Liver (tissue), 9 donors: ENCODE results near the gene PRKN. TPM values are rescaled to one million over a fixed set of nuclear protein-coding genes. Genes with fewer than 3 reads are reported as not detected.

Experiments
- DNase-seq: peaks from one replicate; pipeline ENCODE4 v3.0.0-alpha.2; 2017; ENCODE audit warnings: low spot score
- H3K27ac ChIP-seq, 2 donors: one replicate each; pipeline ENCODE4 v1.7.0; 2013; ENCODE audit warnings: inconsistent platforms in 2 of 2, low read length in 2 of 2, control low read depth in 1 of 2, low read depth in 1 of 2, mild to moderate bottlenecking in 1 of 2
- H3K27me3 ChIP-seq, 4 donors: one replicate each; pipeline versions ENCODE4 v1.6.1 to v1.7.0; 2013; ENCODE audit warnings: low read length in 3 of 4, inconsistent platforms in 1 of 4, mild to moderate bottlenecking in 1 of 4, moderate library complexity in 1 of 4; ENCODE audit not compliant: control insufficient read depth in 4 of 4, insufficient read depth in 4 of 4
- H3K36me3 ChIP-seq, 4 donors: one replicate each; pipeline versions ENCODE4 v1.6.1 to v1.7.0; 2013; ENCODE audit warnings: low read length in 3 of 4, mild to moderate bottlenecking in 3 of 4, low read depth in 1 of 4, moderate library complexity in 1 of 4; ENCODE audit not compliant: control insufficient read depth in 4 of 4, insufficient read depth in 3 of 4
- H3K4me1 ChIP-seq, 4 donors: one replicate each; pipeline versions ENCODE4 v1.6.1 to v1.7.0; 2013; ENCODE audit warnings: low read length in 3 of 4, mild to moderate bottlenecking in 3 of 4, moderate library complexity in 1 of 4; ENCODE audit not compliant: control insufficient read depth in 4 of 4, insufficient read depth in 4 of 4
- H3K4me3 ChIP-seq, 3 donors: one replicate each; pipeline versions ENCODE4 v1.6.1 to v1.7.0; 2013; ENCODE audit warnings: low read length in 3 of 3, control low read depth in 1 of 3, low read depth in 1 of 3, mild to moderate bottlenecking in 1 of 3
- H3K9ac ChIP-seq, 2 donors: one replicate each; pipeline ENCODE4 v1.7.0; 2013; ENCODE audit warnings: low read length in 2 of 2, mild to moderate bottlenecking in 2 of 2, moderate library complexity in 2 of 2, control low read depth in 1 of 2, low read depth in 1 of 2
- H3K9me3 ChIP-seq, 4 donors: one replicate each; pipeline versions ENCODE4 v1.6.1 to v1.7.0; 2013; ENCODE audit warnings: low read length in 3 of 4; ENCODE audit not compliant: control insufficient read depth in 4 of 4
- CTCF ChIP-seq: fragments of 150-350 bp; IDR thresholded peaks from 2 replicates; pipeline ENCODE4 v1.5.1; 2017; ENCODE audit warnings: improper control_type of control experiment, low read depth, low read length; ENCODE audit not compliant: missing input control
- EGR1 ChIP-seq, 2 donors: IDR thresholded peaks; 2 replicates each; pipeline ENCODE4 v1.6.1; 2016 to 2018; ENCODE audit warnings: antibody characterized with exemption in 2 of 2, low read depth in 2 of 2
- FOXA1 ChIP-seq: IDR thresholded peaks from 2 replicates; pipeline ENCODE4 v1.6.1; 2016; ENCODE audit warnings: antibody characterized with exemption
- FOXA2 ChIP-seq: IDR thresholded peaks from 2 replicates; pipeline ENCODE4 v1.6.1; 2016; ENCODE audit warnings: antibody characterized with exemption
- HNF4A ChIP-seq, 2 donors: conservative IDR thresholded peaks; 2 replicates each; pipeline ENCODE4 v1.6.1; 2016; ENCODE audit warnings: antibody characterized with exemption in 2 of 2, mild to moderate bottlenecking in 2 of 2
- HNF4G ChIP-seq: IDR thresholded peaks from 2 replicates; pipeline ENCODE4 v1.6.1; 2016; ENCODE audit warnings: antibody characterized with exemption
- RAD21 ChIP-seq, 2 donors: IDR thresholded peaks; 2 replicates each; pipeline ENCODE4 v1.6.1; 2016; ENCODE audit warnings: antibody characterized with exemption in 2 of 2, mild to moderate bottlenecking in 2 of 2
- REST ChIP-seq: IDR thresholded peaks from 2 replicates; pipeline ENCODE4 v1.6.1; 2016; ENCODE audit warnings: antibody characterized with exemption, mild to moderate bottlenecking
- RXRA ChIP-seq, 2 donors: IDR thresholded peaks; 2 replicates each; pipeline ENCODE4 v1.6.1; 2017 to 2018; ENCODE audit warnings: antibody characterized with exemption in 2 of 2, mild to moderate bottlenecking in 1 of 2
- SP1 ChIP-seq: IDR thresholded peaks from 2 replicates; pipeline ENCODE4 v1.6.1; 2018; ENCODE audit warnings: antibody characterized with exemption, mild to moderate bottlenecking
- TAF1 ChIP-seq: conservative IDR thresholded peaks from 2 replicates; pipeline ENCODE4 v1.6.1; 2016; ENCODE audit warnings: antibody characterized with exemption, mild to moderate bottlenecking
- YY1 ChIP-seq: IDR thresholded peaks from 2 replicates; pipeline ENCODE4 v1.6.1; 2016; ENCODE audit warnings: antibody characterized with exemption, mild to moderate bottlenecking
- WGBS: extraction: QIAGEN DNeasy Blood & Tissue Kit; methylation state at CpG from one replicate; pipeline ENCODE4 v1.1.7; 2013; 5-methylcytosine and 5-hydroxymethylcytosine counted together
- polyA plus RNA-seq, 2 donors: library from polyadenylated mRNA; stranded (reverse) in 1 of 2; unstranded in 1 of 2; fragments of 200-250 nt in 1 of 2; fragments of >200 nt in 1 of 2; fragmentation: Nextera tagmentation in 1 of 2; extraction: Ambion mirVana in 1 of 2; gene quantifications; one replicate each; pipeline versions ENCODE4 v1.2.1 to v1.2.3, GENCODE V29; 2013 to 2015
- total RNA-seq, 2 donors: library from RNA; depleted of rRNA; stranded (reverse); fragments of >200 nt; gene quantifications; one replicate each; pipeline ENCODE4 v1.2.3, GENCODE V29; 2014
- TF ChIP-seq, protein P1 (sequence below): IDR thresholded peaks from 2 replicates; pipeline ENCODE4 v1.6.1; 2016; ENCODE audit warnings: antibody characterized with exemption
- TF ChIP-seq, protein P2 (sequence below): IDR thresholded peaks from 2 replicates; pipeline ENCODE4 v1.6.1; 2016; ENCODE audit warnings: antibody characterized with exemption
- TF ChIP-seq, protein P3 (sequence below): IDR thresholded peaks from 2 replicates; pipeline ENCODE4 v1.6.1; 2016; ENCODE audit warnings: antibody characterized with exemption
- donor health status: healthy.
- donor health status: healthy.
- donor health status: healthy.
- donor health status: healthy.
- donor health status: healthy.

The PRKN gene
- total and polyA plus RNA-seq, 4 donors = 0.47 to 4.1 (median 3.2) TPM

DNA sequence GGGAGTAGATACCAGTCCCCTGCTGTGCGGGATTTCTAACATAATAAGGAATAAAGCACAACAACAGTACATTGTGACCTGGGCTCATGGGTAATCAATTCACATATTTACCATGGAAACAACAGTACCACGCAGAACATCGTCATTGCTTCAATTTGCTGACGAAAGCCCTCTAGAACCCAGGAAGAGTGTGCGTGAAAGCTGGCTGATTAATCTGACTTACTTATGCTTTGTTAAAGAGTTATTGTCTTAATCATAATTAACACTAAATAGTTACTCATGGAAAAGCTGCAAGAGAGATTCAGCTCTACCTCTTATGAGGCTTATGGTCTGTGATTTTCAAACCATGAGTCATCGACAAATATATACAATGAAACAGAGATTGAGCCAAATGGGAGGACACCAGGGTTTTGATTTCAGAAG is 809.4 kb downstream of the PRKN start:
- 94% methylated on average over 6 of the region's 6 CpGs for WGBS
- no peak overlapping the region for H3K4me3 ChIP-seq
- no peak for DNase-seq
- H3K27ac ChIP-seq = no peak overlapping the region
- no peaks in the 10 kb centered on the region for H3K27me3 ChIP-seq
- no peaks in the 10 kb centered on the region for H3K4me1 ChIP-seq
- H3K36me3 ChIP-seq = no peaks in the 10 kb centered on the region
- TF ChIP-seq, protein P1, sequence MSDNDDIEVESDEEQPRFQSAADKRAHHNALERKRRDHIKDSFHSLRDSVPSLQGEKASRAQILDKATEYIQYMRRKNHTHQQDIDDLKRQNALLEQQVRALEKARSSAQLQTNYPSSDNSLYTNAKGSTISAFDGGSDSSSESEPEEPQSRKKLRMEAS = no peak
- TF ChIP-seq, protein P2, sequence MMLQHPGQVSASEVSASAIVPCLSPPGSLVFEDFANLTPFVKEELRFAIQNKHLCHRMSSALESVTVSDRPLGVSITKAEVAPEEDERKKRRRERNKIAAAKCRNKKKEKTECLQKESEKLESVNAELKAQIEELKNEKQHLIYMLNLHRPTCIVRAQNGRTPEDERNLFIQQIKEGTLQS = no peak
- TF ChIP-seq YY1 = no peak
- TF ChIP-seq RAD21 (IDR thresholded peaks at IDR 0.05) = no peak
- no peak for TF ChIP-seq CTCF
- TF ChIP-seq, protein P3, sequence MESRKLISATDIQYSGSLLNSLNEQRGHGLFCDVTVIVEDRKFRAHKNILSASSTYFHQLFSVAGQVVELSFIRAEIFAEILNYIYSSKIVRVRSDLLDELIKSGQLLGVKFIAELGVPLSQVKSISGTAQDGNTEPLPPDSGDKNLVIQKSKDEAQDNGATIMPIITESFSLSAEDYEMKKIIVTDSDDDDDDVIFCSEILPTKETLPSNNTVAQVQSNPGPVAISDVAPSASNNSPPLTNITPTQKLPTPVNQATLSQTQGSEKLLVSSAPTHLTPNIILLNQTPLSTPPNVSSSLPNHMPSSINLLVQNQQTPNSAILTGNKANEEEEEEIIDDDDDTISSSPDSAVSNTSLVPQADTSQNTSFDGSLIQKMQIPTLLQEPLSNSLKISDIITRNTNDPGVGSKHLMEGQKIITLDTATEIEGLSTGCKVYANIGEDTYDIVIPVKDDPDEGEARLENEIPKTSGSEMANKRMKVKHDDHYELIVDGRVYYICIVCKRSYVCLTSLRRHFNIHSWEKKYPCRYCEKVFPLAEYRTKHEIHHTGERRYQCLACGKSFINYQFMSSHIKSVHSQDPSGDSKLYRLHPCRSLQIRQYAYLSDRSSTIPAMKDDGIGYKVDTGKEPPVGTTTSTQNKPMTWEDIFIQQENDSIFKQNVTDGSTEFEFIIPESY = no peak
- no peak for TF ChIP-seq FOXA2
- TF ChIP-seq FOXA1 = no peak
- no peak for TF ChIP-seq REST
- no peak for TF ChIP-seq HNF4G
- TF ChIP-seq SP1 = no peak
- no peak overlapping the region for H3K9ac ChIP-seq
- H3K9me3 ChIP-seq = no peaks in the 10 kb centered on the region

- TF ChIP-seq TAF1 (no peak), RAD21 (IDR thresholded peaks at IDR 0.05) (no peak), HNF4G (no peak), CTCF (no peak), RXRA (IDR thresholded peaks at IDR 0.05) (no peak), EGR1 (IDR thresholded peaks at IDR 0.05; ENCODE audit: low read depth in 2 of 2) (no peak), HNF4A (conservative IDR thresholded peaks at IDR 0.05) (no peak)
- TF ChIP-seq, protein P1 = no peak
- TF ChIP-seq, protein P2 = no peak
- no peak for DNase-seq
- Histone ChIP-seq H3K4me1 (no peaks in the 10 kb centered on the region), H3K4me3 (no peak overlapping the region), H3K27me3 (no peaks in the 10 kb centered on the region), H3K9me3 (no peaks in the 10 kb centered on the region), H3K36me3 (no peaks in the 10 kb centered on the region), H3K9ac (no peak overlapping the region), H3K27ac (no peak overlapping the region)
- WGBS = 77% methylated on average over 4 of the region's 4 CpGs
Measured at GRCh38 chr6:161917645-161918044, 809.9 kb downstream of the PRKN start.
